T-helper 2 cell (primary cell): ENCODE data around the gene FCRL4.
"Not testable (repeated sequence)": the region's sequence is repeated elsewhere in the genome, so short reads cannot be mapped to it uniquely, and the experiment has no call there.

ENCODE experiments used
- DNase-seq, 5 experiments: peaks; one replicate each; pipeline versions ENCODE4 v3.0.0 to v3.0.0-alpha.2; 2012 to 2022

FCRL4 gene

GRCh38 chr1:157551694-157552693, 45.9 kb downstream of the FCRL4 start, which contains the start of gene FCRL5:
Gene FCRL5, minus strand, starts transcription at chr1:157552515. Its CDS starts 153 bp downstream, at chr1:157552362.
- no peak for DNase-seq

DNA sequence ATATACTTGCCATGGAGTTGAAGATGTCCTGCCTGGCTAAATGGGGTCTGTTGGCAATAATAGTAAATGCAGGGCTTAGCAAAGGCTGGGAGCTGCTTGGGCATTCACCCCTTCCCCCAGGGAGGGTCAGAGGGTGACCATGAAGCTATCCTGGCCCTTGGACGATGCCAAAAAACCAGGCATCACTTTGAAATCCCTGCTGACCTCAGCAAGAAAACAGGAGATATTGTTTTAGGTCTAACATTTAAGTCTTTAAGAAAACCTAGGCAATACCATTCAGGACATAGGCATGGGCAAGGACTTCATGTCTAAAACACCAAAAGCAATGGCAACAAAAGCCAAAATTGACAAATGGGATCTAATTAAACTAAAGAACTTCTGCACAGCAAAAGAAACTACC, 49.8 kb downstream of the FCRL4 start:
- DNase-seq = not testable (repeated sequence)

- no peak for DNase-seq
Observed at GRCh38 chr1:157542676-157543075, 55.2 kb downstream of the FCRL4 start.

DNA sequence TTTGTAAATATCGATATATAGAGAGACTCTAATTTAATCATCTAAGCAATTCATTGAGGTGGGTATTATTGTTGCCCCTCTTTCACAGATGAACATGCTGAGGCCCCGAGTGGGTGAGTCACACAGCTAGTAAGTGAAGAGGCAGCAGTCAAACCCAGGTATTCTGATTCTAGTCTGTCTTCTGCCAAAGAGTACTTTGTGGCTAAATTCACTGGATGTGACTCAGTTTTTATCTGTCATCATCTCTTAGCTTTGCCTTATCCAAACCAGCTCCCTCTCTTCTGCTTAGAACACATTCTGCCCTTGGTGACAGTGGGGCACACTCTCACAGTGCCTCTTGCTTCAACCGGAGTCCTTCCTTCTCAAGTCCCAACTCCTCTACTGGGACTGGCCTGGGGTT, 57.0 kb downstream of the FCRL4 start:
- DNase-seq = no peak

DNA sequence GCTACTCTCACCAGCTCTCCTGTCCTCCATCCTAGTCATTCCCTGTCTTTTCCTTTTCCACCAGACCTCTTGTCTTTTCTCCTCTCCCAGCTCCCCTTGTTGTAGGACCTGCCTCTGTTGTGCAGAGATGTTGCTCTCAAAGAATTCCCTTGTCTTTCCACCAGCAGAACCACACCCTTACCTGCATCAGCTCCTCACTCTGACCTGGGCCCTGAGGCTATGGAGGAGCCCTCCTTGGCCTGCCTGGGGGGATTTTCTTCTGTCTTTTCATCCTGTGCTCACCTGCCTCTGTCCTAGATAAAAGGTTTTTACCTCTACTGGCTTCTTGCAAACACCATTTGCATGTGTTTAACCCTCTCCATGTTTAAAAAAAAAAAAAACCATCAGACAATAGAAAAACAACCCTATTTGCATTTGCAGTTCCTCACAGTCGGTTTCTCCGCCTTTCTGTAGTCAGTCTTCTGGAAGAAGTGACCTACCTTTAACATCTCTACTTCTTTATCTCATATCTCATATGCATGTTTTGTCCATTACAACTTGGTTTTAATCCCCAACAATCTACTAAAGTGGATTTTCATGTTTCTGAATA, 57.6 kb downstream of the FCRL4 start:
- DNase-seq = no peak

- DNase-seq = no peak
Observed at GRCh38 chr1:157539568-157539967, 58.3 kb downstream of the FCRL4 start.

DNA sequence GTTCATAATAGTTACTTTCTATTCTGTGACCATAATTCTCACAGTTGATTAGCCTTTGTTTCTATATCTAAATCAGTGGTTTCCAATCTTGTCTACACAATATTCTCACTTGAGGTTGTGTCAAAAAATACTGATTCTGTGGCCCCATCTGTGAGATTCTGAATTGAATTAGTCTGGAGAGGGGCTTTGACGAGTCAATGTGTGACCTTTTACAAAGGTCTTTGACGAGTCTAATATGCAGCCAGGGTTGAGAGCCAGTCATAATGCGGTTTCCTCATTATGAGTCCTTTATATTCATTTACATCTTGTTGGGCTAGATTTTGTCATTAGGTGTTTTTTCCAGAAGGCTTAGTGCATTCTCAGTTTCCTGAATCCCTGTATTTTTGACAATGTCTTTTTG, 65.3 kb downstream of the FCRL4 start:
- DNase-seq = no peak

GRCh38 chr1:157523774-157524493, 74.0 kb downstream of the FCRL4 start:
- peak in 1 of 5 experiments; percentile 1 for DNase-seq
